ENCODE measurements around the gene GAS7. TPM values are rescaled to one million over a fixed set of nuclear protein-coding genes. Genes with fewer than 3 reads are reported as not detected.

GAS7 gene
- total RNA-seq, 1 experiment from 2014 or later: 12.3 TPM

GRCh38 chr17:9938764-9939163 is 259.6 kb downstream of the GAS7 start:
- H3K27ac Mint-ChIP-seq: no peak overlapping the region
- DNase-seq (ENCODE audit: low spot score): no peak
- no peaks in the 10 kb centered on the region for H3K4me1 Mint-ChIP-seq
- ChIA-PET CTCF (no interaction called here), POLR2A (interaction anchor here (0.6 kb wide), 1 partner anchor 16 kb away, joined by 3 read pairs; no protein-coding TSS in a partner anchor)
- no peaks in the 10 kb centered on the region for H3K27me3 Mint-ChIP-seq (ENCODE audit: low read depth)
- no peak overlapping the region for H3K4me3 Mint-ChIP-seq
- H3K9me3 Mint-ChIP-seq: peaks cover 10% of the 10 kb centered on the region; the same call in 1 of the 2 replicates
- ATAC-seq: no peak
- peaks cover 5% of the 10 kb centered on the region; the same call in 1 of the 2 replicates for H3K36me3 Mint-ChIP-seq
- TF ChIP-seq GABPB1 (CRISPR knock-in tag; IDR thresholded peaks at IDR 0.05) (no peak), ZNF263 (CRISPR knock-in tag; IDR thresholded peaks at IDR 0.05; ENCODE audit: low read depth) (no peak), JUN (CRISPR knock-in tag; IDR thresholded peaks at IDR 0.05) (no peak), PRRX2 (CRISPR knock-in tag; IDR thresholded peaks at IDR 0.05) (no peak), ZNF138 (CRISPR knock-in tag; conservative IDR thresholded peaks at IDR 0.05) (no peak), USF1 (CRISPR knock-in tag; IDR thresholded peaks at IDR 0.05) (no peak), NFYB (CRISPR knock-in tag; conservative IDR thresholded peaks at IDR 0.05; ENCODE audit: low read depth) (no peak), HMGXB4 (CRISPR knock-in tag; IDR thresholded peaks at IDR 0.05) (no peak), OVOL2 (CRISPR knock-in tag; IDR thresholded peaks at IDR 0.05; ENCODE audit: borderline replicate concordance) (no peak), FOXP4 (CRISPR knock-in tag; IDR thresholded peaks at IDR 0.05) (no peak), AFF4 (CRISPR knock-in tag; IDR thresholded peaks at IDR 0.05; ENCODE audit: borderline replicate concordance) (no peak), RORB (CRISPR knock-in tag; IDR thresholded peaks at IDR 0.05) (no peak), FOXJ3 (CRISPR knock-in tag; IDR thresholded peaks at IDR 0.05; ENCODE audit: borderline replicate concordance) (no peak), PRDM15 (CRISPR knock-in tag; IDR thresholded peaks at IDR 0.05) (no peak), ZNF532 (CRISPR knock-in tag; IDR thresholded peaks at IDR 0.05; ENCODE audit: borderline replicate concordance) (no peak), PREB (CRISPR knock-in tag; IDR thresholded peaks at IDR 0.05; ENCODE audit: borderline replicate concordance) (no peak), NR3C1 (CRISPR knock-in tag; conservative IDR thresholded peaks at IDR 0.05; ENCODE audit: low read depth) (no peak), E2F5 (CRISPR knock-in tag; IDR thresholded peaks at IDR 0.05) (no peak), ESRRA (CRISPR knock-in tag; IDR thresholded peaks at IDR 0.05; ENCODE audit: borderline replicate concordance) (no peak)

Measured in WTC11 (cell line).